DND-41 (cell line): Measurements from ENCODE around the gene SLC16A3.
"Not testable (repeated sequence)": the region's sequence is repeated elsewhere in the genome, so short reads cannot be mapped to it uniquely, and the experiment has no call there.

Experiments used
- EZH2 ChIP-seq: IDR thresholded peaks from 3 replicates; pipeline ENCODE4 v1.6.1; 2012; ENCODE audit warnings: borderline replicate concordance, low read depth, mild to moderate bottlenecking, moderate library complexity, low read length, inconsistent platforms; ENCODE audit not compliant: severe bottlenecking
- TF ChIP-seq, protein P1 (sequence below): IDR thresholded peaks from 2 replicates; pipeline ENCODE4 v1.5.1; 2012; ENCODE audit warnings: borderline replicate concordance, low read length, moderate library complexity, mild to moderate bottlenecking; ENCODE audit not compliant: poor library complexity, severe bottlenecking; ENCODE audit errors: extremely low read depth

DNA sequence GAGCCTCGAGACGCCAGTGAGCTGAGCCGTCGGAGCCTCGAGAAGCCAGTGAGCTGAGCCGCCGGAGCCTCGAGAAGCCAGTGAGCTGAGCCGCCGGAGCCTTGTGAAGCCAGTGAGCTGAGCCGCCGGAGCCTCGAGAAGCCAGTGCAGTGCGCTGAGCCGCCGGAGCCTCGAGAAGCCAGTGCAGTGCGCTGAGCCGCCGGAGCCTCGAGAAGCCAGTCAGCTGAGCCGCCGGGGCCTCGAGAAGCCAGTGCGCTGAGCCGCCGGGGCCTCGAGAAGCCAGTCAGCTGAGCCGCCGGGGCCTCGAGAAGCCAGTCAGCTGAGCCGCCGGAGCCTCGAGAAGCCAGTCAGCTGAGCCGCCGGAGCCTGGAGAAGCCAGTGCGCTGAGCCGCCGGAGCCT lies 25.3 kb downstream of the SLC16A3 start:
- TF ChIP-seq, protein P1, sequence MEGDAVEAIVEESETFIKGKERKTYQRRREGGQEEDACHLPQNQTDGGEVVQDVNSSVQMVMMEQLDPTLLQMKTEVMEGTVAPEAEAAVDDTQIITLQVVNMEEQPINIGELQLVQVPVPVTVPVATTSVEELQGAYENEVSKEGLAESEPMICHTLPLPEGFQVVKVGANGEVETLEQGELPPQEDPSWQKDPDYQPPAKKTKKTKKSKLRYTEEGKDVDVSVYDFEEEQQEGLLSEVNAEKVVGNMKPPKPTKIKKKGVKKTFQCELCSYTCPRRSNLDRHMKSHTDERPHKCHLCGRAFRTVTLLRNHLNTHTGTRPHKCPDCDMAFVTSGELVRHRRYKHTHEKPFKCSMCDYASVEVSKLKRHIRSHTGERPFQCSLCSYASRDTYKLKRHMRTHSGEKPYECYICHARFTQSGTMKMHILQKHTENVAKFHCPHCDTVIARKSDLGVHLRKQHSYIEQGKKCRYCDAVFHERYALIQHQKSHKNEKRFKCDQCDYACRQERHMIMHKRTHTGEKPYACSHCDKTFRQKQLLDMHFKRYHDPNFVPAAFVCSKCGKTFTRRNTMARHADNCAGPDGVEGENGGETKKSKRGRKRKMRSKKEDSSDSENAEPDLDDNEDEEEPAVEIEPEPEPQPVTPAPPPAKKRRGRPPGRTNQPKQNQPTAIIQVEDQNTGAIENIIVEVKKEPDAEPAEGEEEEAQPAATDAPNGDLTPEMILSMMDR = not testable (repeated sequence)
- TF ChIP-seq EZH2 = not testable (repeated sequence)
